Osteoblast (primary cell): Measurements from ENCODE around the gene IFITM2. TPM values are rescaled to one million over a fixed set of nuclear protein-coding genes. Genes with fewer than 3 reads are reported as not detected.

Experiments
- DNase-seq: peaks from one replicate; pipeline ENCODE4 v3.0.0; 2011; ENCODE audit warnings: low spot score, mixed read lengths; ENCODE audit not compliant: insufficient read length; ENCODE audit errors: missing footprints
- H2AFZ ChIP-seq: 2 replicates; pipeline ENCODE4 v1.6.0; 2011; ENCODE audit warnings: mild to moderate bottlenecking, low read length
- H3K27ac ChIP-seq: 2 replicates; pipeline ENCODE4 v1.5.1; 2011; ENCODE audit warnings: mild to moderate bottlenecking, low read depth, low read length, moderate library complexity
- H3K27me3 ChIP-seq: 2 replicates; pipeline ENCODE4 v1.6.0; 2012; ENCODE audit warnings: mild to moderate bottlenecking, control low read depth, inconsistent platforms, low read length, moderate library complexity; ENCODE audit not compliant: insufficient read depth
- H3K36me3 ChIP-seq: 2 replicates; pipeline ENCODE4 v1.5.1; 2011; ENCODE audit warnings: mild to moderate bottlenecking, low read length, control low read depth, moderate library complexity; ENCODE audit not compliant: insufficient read depth
- H3K4me1 ChIP-seq: 2 replicates; pipeline ENCODE4 v1.5.1; 2011; ENCODE audit warnings: mild to moderate bottlenecking, low read length, control low read depth, moderate library complexity; ENCODE audit not compliant: insufficient read depth
- H3K4me2 ChIP-seq: 2 replicates; pipeline ENCODE4 v1.6.0; 2011; ENCODE audit warnings: mild to moderate bottlenecking, low read length; ENCODE audit not compliant: insufficient read depth
- H3K4me3 ChIP-seq: fragments of 200-600 bp; sonication (generic); 3 replicates; pipeline ENCODE4 v1.5.1; 2012; ENCODE audit warnings: mild to moderate bottlenecking, low read length, inconsistent platforms; ENCODE audit not compliant: insufficient read depth
- H3K79me2 ChIP-seq: 2 replicates; pipeline ENCODE4 v1.6.0; 2012; ENCODE audit warnings: mild to moderate bottlenecking, low read length, control low read depth, inconsistent platforms; ENCODE audit not compliant: insufficient read depth
- H3K9me3 ChIP-seq: 2 replicates; pipeline ENCODE4 v1.5.1; 2011; ENCODE audit warnings: low read depth, low read length, control low read depth
- H4K20me1 ChIP-seq: 2 replicates; pipeline ENCODE4 v1.6.0; 2012; ENCODE audit warnings: mild to moderate bottlenecking, low read length, control low read depth; ENCODE audit not compliant: insufficient read depth
- CTCF ChIP-seq: IDR thresholded peaks from 2 replicates; pipeline ENCODE4 v1.5.1; 2011; ENCODE audit warnings: mild to moderate bottlenecking, low read depth, low read length, moderate library complexity; ENCODE audit errors: extremely low read depth
- total RNA-seq: library from RNA; depleted of rRNA; stranded (reverse); fragments of >200 nt; gene quantifications from 2 replicates; pipeline ENCODE4 v1.2.3, GENCODE V29; 2012

IFITM2 gene
- total RNA-seq, 1 donor, result 105 TPM

GRCh38 chr11:295351-296170 lies 12.1 kb upstream of the IFITM2 start:
- Histone ChIP-seq H3K79me2 (no peaks in the 10 kb centered on the region), H3K9me3 (no peaks in the 10 kb centered on the region), H4K20me1 (no peaks in the 10 kb centered on the region), H3K27me3 (peaks cover 15% of the 10 kb centered on the region), H3K4me2 (no peak overlapping the region), H3K36me3 (no peaks in the 10 kb centered on the region), H2AFZ (no peak overlapping the region), H3K4me1 (no peaks in the 10 kb centered on the region), H3K27ac (no peak overlapping the region), H3K4me3 (no peak overlapping the region)
- peak; percentile 77 for DNase-seq
- TF ChIP-seq CTCF, result no peak

GRCh38 chr11:296171-297050 lies 11.2 kb upstream of the IFITM2 start:
- TF ChIP-seq CTCF, result no peak
- H3K4me1 ChIP-seq, result no peaks in the 10 kb centered on the region
- DNase-seq, result peak; percentile 61
- H3K36me3 ChIP-seq, result no peaks in the 10 kb centered on the region
- peaks cover 15% of the 10 kb centered on the region for H3K27me3 ChIP-seq
- no peak overlapping the region for H3K4me3 ChIP-seq
- H2AFZ ChIP-seq, result no peak overlapping the region
- H4K20me1 ChIP-seq, result no peaks in the 10 kb centered on the region
- H3K79me2 ChIP-seq, result no peaks in the 10 kb centered on the region
- no peak overlapping the region for H3K27ac ChIP-seq
- H3K4me2 ChIP-seq, result no peak overlapping the region
- no peaks in the 10 kb centered on the region for H3K9me3 ChIP-seq

- Histone ChIP-seq H3K4me2 (no peak overlapping the region), H3K4me3 (no peak overlapping the region), H3K27ac (no peak overlapping the region), H4K20me1 (no peaks in the 10 kb centered on the region), H3K79me2 (no peaks in the 10 kb centered on the region), H2AFZ (no peak overlapping the region), H3K4me1 (no peaks in the 10 kb centered on the region), H3K27me3 (peaks cover 15% of the 10 kb centered on the region), H3K36me3 (no peaks in the 10 kb centered on the region), H3K9me3 (no peaks in the 10 kb centered on the region)
- no peak for TF ChIP-seq CTCF
- peak; percentile 91 for DNase-seq
Measured at GRCh38 chr11:297051-297585, 10.5 kb upstream of the IFITM2 start.
